ENCODE measurements around the gene SCN3A.

DNA sequence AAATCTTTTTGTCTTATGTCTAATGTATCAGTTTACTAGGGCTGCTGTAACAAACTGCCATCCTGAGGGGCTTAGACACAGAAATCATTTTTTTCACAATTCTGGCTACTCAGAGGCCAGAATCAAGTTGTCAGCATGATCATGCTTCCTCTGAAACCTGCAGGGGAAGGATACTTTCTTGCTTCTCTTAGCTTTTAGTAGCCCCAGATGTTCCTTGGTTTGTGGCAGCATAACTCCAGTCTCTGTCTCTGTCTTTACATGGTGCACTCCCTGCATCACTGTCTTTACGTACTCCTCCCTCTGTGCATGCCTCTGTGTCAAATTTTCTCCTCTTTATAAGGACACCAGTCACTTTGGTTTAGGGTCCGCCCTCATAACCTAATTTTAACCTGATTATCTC is 2.0 kb upstream of the SCN3A start:
- TF ChIP-seq RBM15 (IDR thresholded peaks at IDR 0.05; ENCODE audit: insufficient read depth, low read length) (no peak), ZNF274 (IDR thresholded peaks at IDR 0.05; ENCODE audit: borderline replicate concordance, low read depth, low read length) (no peak), ZNF695 (CRISPR knock-in tag; IDR thresholded peaks at IDR 0.05) (no peak), PPARD (CRISPR knock-in tag; IDR thresholded peaks at IDR 0.05) (no peak), ZBTB26 (CRISPR knock-in tag; IDR thresholded peaks at IDR 0.05) (no peak), ZNF778 (CRISPR knock-in tag; IDR thresholded peaks at IDR 0.05) (no peak), YY1 (IDR thresholded peaks at IDR 0.05; ENCODE audit: borderline replicate concordance in 1 of 3, control insufficient read depth in 1 of 3, extremely low read depth in 1 of 3, insufficient read depth in 3 of 3, insufficient read length in 1 of 3, insufficient replicate concordance in 2 of 3, low read depth in 1 of 3, low read length in 2 of 3) (no peak), ZNF444 (CRISPR knock-in tag; IDR thresholded peaks at IDR 0.05) (no peak), PATZ1 (CRISPR knock-in tag; IDR thresholded peaks at IDR 0.05; ENCODE audit: borderline replicate concordance) (no peak)
- TF ChIP-seq, protein P1, sequence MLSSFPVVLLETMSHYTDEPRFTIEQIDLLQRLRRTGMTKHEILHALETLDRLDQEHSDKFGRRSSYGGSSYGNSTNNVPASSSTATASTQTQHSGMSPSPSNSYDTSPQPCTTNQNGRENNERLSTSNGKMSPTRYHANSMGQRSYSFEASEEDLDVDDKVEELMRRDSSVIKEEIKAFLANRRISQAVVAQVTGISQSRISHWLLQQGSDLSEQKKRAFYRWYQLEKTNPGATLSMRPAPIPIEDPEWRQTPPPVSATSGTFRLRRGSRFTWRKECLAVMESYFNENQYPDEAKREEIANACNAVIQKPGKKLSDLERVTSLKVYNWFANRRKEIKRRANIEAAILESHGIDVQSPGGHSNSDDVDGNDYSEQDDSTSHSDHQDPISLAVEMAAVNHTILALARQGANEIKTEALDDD (IDR thresholded peaks at IDR 0.05): no peak
- TF ChIP-seq, protein P2, sequence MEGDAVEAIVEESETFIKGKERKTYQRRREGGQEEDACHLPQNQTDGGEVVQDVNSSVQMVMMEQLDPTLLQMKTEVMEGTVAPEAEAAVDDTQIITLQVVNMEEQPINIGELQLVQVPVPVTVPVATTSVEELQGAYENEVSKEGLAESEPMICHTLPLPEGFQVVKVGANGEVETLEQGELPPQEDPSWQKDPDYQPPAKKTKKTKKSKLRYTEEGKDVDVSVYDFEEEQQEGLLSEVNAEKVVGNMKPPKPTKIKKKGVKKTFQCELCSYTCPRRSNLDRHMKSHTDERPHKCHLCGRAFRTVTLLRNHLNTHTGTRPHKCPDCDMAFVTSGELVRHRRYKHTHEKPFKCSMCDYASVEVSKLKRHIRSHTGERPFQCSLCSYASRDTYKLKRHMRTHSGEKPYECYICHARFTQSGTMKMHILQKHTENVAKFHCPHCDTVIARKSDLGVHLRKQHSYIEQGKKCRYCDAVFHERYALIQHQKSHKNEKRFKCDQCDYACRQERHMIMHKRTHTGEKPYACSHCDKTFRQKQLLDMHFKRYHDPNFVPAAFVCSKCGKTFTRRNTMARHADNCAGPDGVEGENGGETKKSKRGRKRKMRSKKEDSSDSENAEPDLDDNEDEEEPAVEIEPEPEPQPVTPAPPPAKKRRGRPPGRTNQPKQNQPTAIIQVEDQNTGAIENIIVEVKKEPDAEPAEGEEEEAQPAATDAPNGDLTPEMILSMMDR (IDR thresholded peaks at IDR 0.05 in 2 of 3, conservative IDR thresholded peaks at IDR 0.05 in 1 of 3; ENCODE audit: insufficient read depth in 2 of 3, low read depth in 1 of 3, low read length in 3 of 3): no peak
